Measurements from ENCODE around the gene NFASC. TPM values are rescaled to one million over a fixed set of nuclear protein-coding genes. Genes with fewer than 3 reads are reported as not detected.

The NFASC gene
- total and polyA plus RNA-seq, 2 experiments from 2014 or later, result 0.75 to 2.2 TPM

GRCh38 chr1:204874274-204874673, 3.6 kb downstream of the NFASC start:
- Histone ChIP-seq H3K27ac (no peak overlapping the region), H3K4me1 (ENCODE audit: insufficient read depth) (no peaks in the 10 kb centered on the region), H3K79me2 (no peaks in the 10 kb centered on the region), H3K4me3 (no peak overlapping the region), H3K4me2 (no peak overlapping the region), H2AFZ (no peak overlapping the region), H3K9me2 (replicated peaks; ENCODE audit: insufficient read depth) (no peaks in the 10 kb centered on the region), H3K9me3 (ENCODE audit: low read depth) (no peaks in the 10 kb centered on the region), H4K20me1 (ENCODE audit: insufficient read depth, poor library complexity, severe bottlenecking) (no peaks in the 10 kb centered on the region), H3K36me3 (replicated peaks; ENCODE audit: insufficient read depth, low read depth) (no peaks in the 10 kb centered on the region), H3K27me3 (no peaks in the 10 kb centered on the region)
- DNase-seq (ENCODE audit: low spot score), result no peak
- WGBS (ENCODE audit: low lambda C conversion rate, missing lambda C conversion rate), result 88% methylated on average over 10 of the region's 10 CpGs
- TF ChIP-seq EZH2 (IDR thresholded peaks at IDR 0.05; ENCODE audit: borderline replicate concordance) (no peak), CTCF (IDR thresholded peaks at IDR 0.05; ENCODE audit: poor library complexity) (no peak), EZH2phosphoT487 (IDR thresholded peaks at IDR 0.05; ENCODE audit: low read depth, severe bottlenecking, unreplicated experiment) (no peak)

GRCh38 chr1:204875255-204875654, 4.6 kb downstream of the NFASC start:
- no peak overlapping the region for H2AFZ ChIP-seq
- H3K4me3 ChIP-seq, result no peak overlapping the region
- no peaks in the 10 kb centered on the region for H3K9me2 ChIP-seq (replicated peaks; ENCODE audit: insufficient read depth)
- 62% methylated on average over 4 of the region's 4 CpGs for WGBS (ENCODE audit: low lambda C conversion rate, missing lambda C conversion rate)
- TF ChIP-seq EZH2phosphoT487 (IDR thresholded peaks at IDR 0.05; ENCODE audit: low read depth, severe bottlenecking, unreplicated experiment) (no peak), CTCF (IDR thresholded peaks at IDR 0.05; ENCODE audit: poor library complexity) (no peak), EZH2 (IDR thresholded peaks at IDR 0.05; ENCODE audit: borderline replicate concordance) (no peak)
- no peaks in the 10 kb centered on the region for H4K20me1 ChIP-seq (ENCODE audit: insufficient read depth, poor library complexity, severe bottlenecking)
- no peak for DNase-seq (ENCODE audit: low spot score)
- no peaks in the 10 kb centered on the region for H3K36me3 ChIP-seq (replicated peaks; ENCODE audit: insufficient read depth, low read depth)
- no peaks in the 10 kb centered on the region for H3K27me3 ChIP-seq
- no peaks in the 10 kb centered on the region for H3K4me1 ChIP-seq (ENCODE audit: insufficient read depth)
- no peaks in the 10 kb centered on the region for H3K9me3 ChIP-seq (ENCODE audit: low read depth)
- no peak overlapping the region for H3K4me2 ChIP-seq
- no peaks in the 10 kb centered on the region for H3K79me2 ChIP-seq
- H3K27ac ChIP-seq, result no peak overlapping the region

GRCh38 chr1:204878621-204879234, 8.1 kb downstream of the NFASC start:
- TF ChIP-seq EZH2 (IDR thresholded peaks at IDR 0.05; ENCODE audit: borderline replicate concordance) (no peak), EZH2phosphoT487 (IDR thresholded peaks at IDR 0.05; ENCODE audit: low read depth, severe bottlenecking, unreplicated experiment) (no peak), CTCF (IDR thresholded peaks at IDR 0.05; ENCODE audit: poor library complexity) (no peak)
- no peak for DNase-seq (ENCODE audit: low spot score)
- H3K27me3 ChIP-seq, result no peaks in the 10 kb centered on the region
- no peak overlapping the region for H3K27ac ChIP-seq
- H3K4me3 ChIP-seq, result no peak overlapping the region
- H3K9me2 ChIP-seq (replicated peaks; ENCODE audit: insufficient read depth), result no peaks in the 10 kb centered on the region
- H3K4me2 ChIP-seq, result no peak overlapping the region
- no peaks in the 10 kb centered on the region for H3K4me1 ChIP-seq (ENCODE audit: insufficient read depth)
- H3K9me3 ChIP-seq (ENCODE audit: low read depth), result no peaks in the 10 kb centered on the region
- H3K36me3 ChIP-seq (replicated peaks; ENCODE audit: insufficient read depth, low read depth), result no peaks in the 10 kb centered on the region
- no peaks in the 10 kb centered on the region for H4K20me1 ChIP-seq (ENCODE audit: insufficient read depth, poor library complexity, severe bottlenecking)
- WGBS (ENCODE audit: low lambda C conversion rate, missing lambda C conversion rate), result 62% methylated on average over 5 of the region's 5 CpGs
- no peak overlapping the region for H2AFZ ChIP-seq
- no peaks in the 10 kb centered on the region for H3K79me2 ChIP-seq

Data from hepatocyte (in vitro differentiated cells).